ENCODE data around the gene DNAJC8.

- TF ChIP-seq CTCF (conservative IDR thresholded peaks at IDR 0.05; ENCODE audit: low read depth, low read length) (no peak), EZH2 (IDR thresholded peaks at IDR 0.05; ENCODE audit: borderline replicate concordance, low read depth, low read length, poor library complexity, severe bottlenecking) (no peak)
Measured at GRCh38 chr1:28247612-28248272, 14.9 kb upstream of the DNAJC8 start.
